Vagina (tissue), 2 donors: ENCODE results near the gene TACR1. TPM values are rescaled to one million over a fixed set of nuclear protein-coding genes. Genes with fewer than 3 reads are reported as not detected.

ENCODE experiments used
- DNase-seq, 2 donors: peaks; one replicate each; pipeline ENCODE4 v3.0.0-alpha.2; 2017; ENCODE audit errors: extremely low spot score in 2 of 2
- H3K27ac ChIP-seq: fragments of 200-600 bp; sonication (generic); one replicate; pipeline ENCODE4 v1.5.1; 2019
- H3K27me3 ChIP-seq: fragments of 200-600 bp; sonication (generic); one replicate; pipeline ENCODE4 v1.5.1; 2019
- H3K36me3 ChIP-seq, 2 donors: fragments of 200-600 bp; sonication (generic); one replicate each; pipeline ENCODE4 v1.5.1; 2017 to 2019
- H3K4me1 ChIP-seq: fragments of 200-600 bp; sonication (generic); one replicate; pipeline ENCODE4 v1.5.1; 2019
- H3K4me3 ChIP-seq, 2 donors: fragments of 200-600 bp; sonication (generic); 1 replicate in 1 of 2; 2 replicates in 1 of 2; pipeline ENCODE4 v1.5.1; 2016 to 2019
- H3K9me3 ChIP-seq: fragments of 200-600 bp; sonication (generic); one replicate; pipeline ENCODE4 v1.5.1; 2019
- CTCF ChIP-seq, 3 experiments: fragments of 450-650 bp in 2 of 3; fragments of 200-600 bp in 1 of 3; sonication (generic) in 1 of 3; IDR thresholded peaks; one replicate each; pipeline ENCODE4 v1.5.1; 2017 to 2019; ENCODE audit warnings: antibody characterized with exemption in 3 of 3, mild to moderate bottlenecking in 2 of 3, moderate library complexity in 2 of 3
- POLR2A ChIP-seq, 2 donors: fragments of 450-650 bp; IDR thresholded peaks; one replicate each; pipeline ENCODE4 v1.6.1; 2017; ENCODE audit warnings: antibody characterized with exemption in 2 of 2, mild to moderate bottlenecking in 2 of 2, moderate library complexity in 2 of 2
- POLR2AphosphoS5 ChIP-seq, 2 donors: sonication (generic); formaldehyde crosslinking; IDR thresholded peaks; one replicate each; pipeline ENCODE4 v1.9.0; 2017; ENCODE audit warnings: antibody characterized with exemption in 2 of 2, mild to moderate bottlenecking in 2 of 2, low read depth in 1 of 2; ENCODE audit not compliant: insufficient read depth in 1 of 2
- intact Hi-C: fragments of 100-400 bp; cut with DNase I; formaldehyde crosslinking; loops from one replicate; pipeline ENCODE4 v1.15.1; 2023
- total RNA-seq: library from RNA; depleted of rRNA; stranded (reverse); fragments of >200 nt; gene quantifications from one replicate; pipeline ENCODE4 v1.2.3, GENCODE V29; 2016

The TACR1 gene
- total RNA-seq, 1 donor from 2014 or later: 8.3 TPM

- DNase-seq: no peak
- Histone ChIP-seq H3K36me3 (no peaks in the 10 kb centered on the region), H3K27ac (no peak overlapping the region), H3K27me3 (no peaks in the 10 kb centered on the region), H3K9me3 (no peaks in the 10 kb centered on the region), H3K4me1 (peaks cover 11% of the 10 kb centered on the region), H3K4me3 (no peak overlapping the region)
- intact Hi-C loops: no loop called here
- TF ChIP-seq CTCF (IDR thresholded peaks at IDR 0.05) (no peak), POLR2AphosphoS5 (IDR thresholded peaks at IDR 0.05; ENCODE audit: insufficient read depth in 1 of 2, low read depth in 1 of 2) (no peak), POLR2A (IDR thresholded peaks at IDR 0.05) (no peak)
Observed at GRCh38 chr2:75204833-75205232, 5.5 kb upstream of the TACR1 start.

- Histone ChIP-seq H3K9me3 (no peaks in the 10 kb centered on the region), H3K4me3 (no peak overlapping the region), H3K27ac (no peak overlapping the region), H3K4me1 (peaks cover 21% of the 10 kb centered on the region), H3K27me3 (no peaks in the 10 kb centered on the region), H3K36me3 (no peaks in the 10 kb centered on the region)
- no peak for TF ChIP-seq POLR2AphosphoS5 (IDR thresholded peaks at IDR 0.05; ENCODE audit: insufficient read depth in 1 of 2, low read depth in 1 of 2)
- no peak for TF ChIP-seq CTCF (IDR thresholded peaks at IDR 0.05)
- no peak for TF ChIP-seq POLR2A (IDR thresholded peaks at IDR 0.05)
- intact Hi-C loops: no loop called here
- no peak for DNase-seq
Observed at GRCh38 chr2:75202359-75202758, 3.0 kb upstream of the TACR1 start.

DNA sequence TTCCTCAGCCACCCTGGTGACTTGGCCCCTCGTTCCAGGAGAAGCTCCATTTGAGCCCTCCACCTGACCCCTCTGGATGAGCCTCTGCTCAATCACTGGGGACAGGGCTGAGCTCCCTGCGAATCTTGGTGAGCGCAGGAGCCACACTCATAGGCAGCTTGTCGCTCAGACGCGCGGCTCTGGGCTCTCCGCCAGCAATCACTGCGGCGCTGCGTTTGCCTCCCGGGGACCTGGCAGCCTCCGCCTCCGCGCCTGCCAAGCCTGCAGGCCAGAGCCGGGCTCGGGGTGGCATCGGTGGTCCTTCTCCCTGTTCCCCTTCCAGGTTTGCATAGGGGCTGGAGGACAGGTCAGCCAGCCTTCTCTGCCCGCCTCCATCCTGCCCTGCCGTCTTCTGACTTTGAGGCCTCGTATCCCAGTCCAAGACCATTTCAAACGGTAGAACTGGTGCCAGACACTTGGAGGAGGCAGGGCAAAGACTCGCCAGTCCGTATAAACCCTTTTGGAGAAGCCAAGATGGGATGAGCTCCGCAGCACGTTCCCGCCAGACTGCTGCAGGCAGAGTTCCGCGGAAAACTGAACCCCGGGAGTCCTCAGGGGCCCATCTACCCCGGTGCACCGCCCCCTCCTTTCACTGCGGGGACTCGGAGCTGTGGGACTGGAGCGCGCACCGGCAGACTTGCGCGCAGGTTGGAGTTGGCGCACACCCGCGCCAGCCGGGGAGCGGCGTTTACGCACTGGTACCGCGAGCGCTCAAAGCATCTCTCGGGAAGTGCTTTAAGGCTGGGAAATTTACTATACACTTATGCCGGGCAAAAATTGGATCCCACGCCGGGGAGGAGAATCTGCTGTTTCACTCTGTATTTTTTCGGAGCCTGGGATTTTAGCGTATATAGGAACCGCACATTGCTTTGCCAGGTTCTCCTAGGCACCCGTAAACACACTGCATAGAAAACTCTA is 1.1 kb upstream of the TACR1 start:
- DNase-seq: no peak
- intact Hi-C loops: no loop called here
- H3K27me3 ChIP-seq: no peaks in the 10 kb centered on the region

GRCh38 chr2:75195076-75195691 is 4.1 kb downstream of the TACR1 start:
- H3K36me3 ChIP-seq: no peaks in the 10 kb centered on the region
- H3K4me3 ChIP-seq: no peak overlapping the region
- intact Hi-C loops: no loop called here
- no peaks in the 10 kb centered on the region for H3K9me3 ChIP-seq
- no peak overlapping the region for H3K27ac ChIP-seq
- TF ChIP-seq POLR2AphosphoS5 (IDR thresholded peaks at IDR 0.05; ENCODE audit: insufficient read depth in 1 of 2, low read depth in 1 of 2) (no peak), CTCF (IDR thresholded peaks at IDR 0.05) (no peak)
- H3K4me1 ChIP-seq: peaks cover 14% of the 10 kb centered on the region
- H3K27me3 ChIP-seq: no peaks in the 10 kb centered on the region
- no peak for DNase-seq

More for the DNA sequence above, 1.1 kb upstream of the TACR1 start:
- peaks cover 21% of the 10 kb centered on the region for H3K4me1 ChIP-seq
- no peaks in the 10 kb centered on the region for H3K9me3 ChIP-seq
- H3K27ac ChIP-seq: peak overlapping the region; percentile 31
- H3K4me3 ChIP-seq: peak overlapping the region; percentile 37 to 48
- no peak for TF ChIP-seq POLR2A (IDR thresholded peaks at IDR 0.05)
- TF ChIP-seq POLR2AphosphoS5 (IDR thresholded peaks at IDR 0.05; ENCODE audit: insufficient read depth in 1 of 2, low read depth in 1 of 2): no peak
- TF ChIP-seq CTCF (IDR thresholded peaks at IDR 0.05): no peak
- no peaks in the 10 kb centered on the region for H3K36me3 ChIP-seq
